ENCODE results near the gene DLGAP4. TPM values are rescaled to one million over a fixed set of nuclear protein-coding genes. Genes with fewer than 3 reads are reported as not detected.

DLGAP4 gene
- polyA plus RNA-seq, 1 of the 3 experiments (the other 2 are of a cell fraction), result 31.2 TPM

- 51% methylated on average over 5 of the region's 5 CpGs for WGBS (ENCODE audit: low lambda C conversion rate)
- TF ChIP-seq PBX3 (IDR thresholded peaks at IDR 0.05) (no peak), ELF1 (IDR thresholded peaks at IDR 0.05) (no peak), SIN3A (IDR thresholded peaks at IDR 0.05; ENCODE audit: borderline replicate concordance, low read depth, low read length) (no peak), CTCF (IDR thresholded peaks at IDR 0.05) (no peak), ZBTB33 (IDR thresholded peaks at IDR 0.05; ENCODE audit: borderline replicate concordance, low read depth) (no peak), USF1 (IDR thresholded peaks at IDR 0.05; ENCODE audit: borderline replicate concordance, low read depth) (no peak), GABPA (IDR thresholded peaks at IDR 0.05; ENCODE audit: low read depth) (no peak), EZH2phosphoT487 (IDR thresholded peaks at IDR 0.05; ENCODE audit: borderline replicate concordance, low read depth) (no peak), RFX5 (IDR thresholded peaks at IDR 0.05; ENCODE audit: low read length) (no peak), SMC3 (IDR thresholded peaks at IDR 0.05; ENCODE audit: low read depth, low read length) (no peak), NRF1 (IDR thresholded peaks at IDR 0.05; ENCODE audit: low read depth, low read length) (no peak), CHD2 (IDR thresholded peaks at IDR 0.05; ENCODE audit: low read length, partially characterized antibody) (no peak), POLR2AphosphoS5 (IDR thresholded peaks at IDR 0.05; ENCODE audit: low read depth, low read length) (no peak)
- POLR2A ChIA-PET, result no interaction called here
- H3K9ac ChIP-seq, result no peak overlapping the region
- no peaks in the 10 kb centered on the region for H4K20me1 ChIP-seq (ENCODE audit: insufficient read depth)
- no peaks in the 10 kb centered on the region for H3K4me1 ChIP-seq (ENCODE audit: control insufficient read depth in 1 of 2, insufficient read depth in 2 of 2, low read depth in 1 of 2, low read length in 1 of 2)
- H3F3A ChIP-seq (replicated peaks; ENCODE audit: insufficient read depth), result no peaks in the 10 kb centered on the region
- H3K27me3 ChIP-seq (ENCODE audit: insufficient read depth), result 0 out of 2 replicates have a peak, but pooled peaks cover 3% of the 10 kb centered on the region
- no peaks in the 10 kb centered on the region for H3K9me2 ChIP-seq
- H3K4me2 ChIP-seq, result no peak overlapping the region
- H3K79me2 ChIP-seq (ENCODE audit: insufficient read depth), result no peaks in the 10 kb centered on the region
- CTCF ChIA-PET, result interaction anchor here (0.9 to 1.6 kb wide), 2 partner anchors 84 to 156 kb away, joined by 3 to 7 read pairs; no protein-coding TSS in a partner anchor
- H3K27ac ChIP-seq (ENCODE audit: low read depth in 2 of 2, low read length in 1 of 2), result no peak overlapping the region
- H3K4me3 ChIP-seq (ENCODE audit: low read depth in 2 of 2, low read length in 1 of 2), result no peak overlapping the region
- no peaks in the 10 kb centered on the region for H3K9me3 ChIP-seq
- no peak for DNase-seq
- no peaks in the 10 kb centered on the region for H3K36me3 ChIP-seq (replicated peaks in 1 of 2; ENCODE audit: control insufficient read depth in 1 of 2, insufficient read depth in 2 of 2, low read length in 1 of 2)
- no peak overlapping the region for H2AFZ ChIP-seq (ENCODE audit: low read depth)
Observed at GRCh38 chr20:36355469-36356171, 49.5 kb downstream of the DLGAP4 start.

Measured in SK-N-SH (cell line).